HepG2 (cell line): ENCODE data around the gene PLBD2. TPM values are rescaled to one million over a fixed set of nuclear protein-coding genes. Genes with fewer than 3 reads are reported as not detected.

Source experiments
- ATAC-seq: fragments of 200-7000 bp; cut with Tn5 transposase; 3 replicates; pipeline ENCODE4 v1.9.1; 2020; ENCODE audit warnings: mild to moderate bottlenecking, moderate library complexity
- BruUV-seq: library from RNA; stranded (reverse); fragments of 400-500 nt; replicated peaks from 2 replicates; lab custom pipeline; 2021; lab: Mats Ljungman, UMichigan
- CTCF ChIA-PET: fragments of 300-600 bp; formaldehyde crosslinking; extraction: SDS; loops from one replicate; lab custom pipeline; 2021; ENCODE audit warnings: low total read pairs, inconsistent platforms, low intra/inter-chr PET ratio; lab: Yijun Ruan, JAX
- POLR2A ChIA-PET: fragments of 350-600 bp; sonication (Branson Sonifier 250); formaldehyde crosslinking; loops from one replicate; lab custom pipeline; 2020; ENCODE audit warnings: antibody characterized with exemption, inconsistent platforms; lab: Yijun Ruan, JAX
- DNase-seq: peaks from one replicate; pipeline ENCODE4 v3.0.0-alpha.2; 2015; ENCODE audit warnings: low spot score
- FAIRE-seq: peaks from 3 replicates; lab custom pipeline; 2011; peaks lifted over from hg19 to GRCh38; lab: Jason Lieb, UNC
- H2AFZ ChIP-seq: one replicate; pipeline ENCODE4 v1.6.1; 2011; ENCODE audit warnings: low read length, inconsistent platforms
- H3K27ac ChIP-seq: fragments of 300-600 bp; 3 replicates; pipeline ENCODE4 v1.8.0; 2011; ENCODE audit warnings: mixed run types, mild to moderate bottlenecking, mixed read lengths, low read length, inconsistent platforms; ENCODE audit not compliant: insufficient read depth; ENCODE audit errors: extremely low read length
- H3K27me3 ChIP-seq, 2 experiments: fragments of 200-600 bp in 1 of 2; 2 replicates in 1 of 2; 3 replicates in 1 of 2; pipeline versions ENCODE4 v1.6.0 to v1.8.0; 2011; ENCODE audit warnings: low read length in 2 of 2, mild to moderate bottlenecking in 2 of 2, moderate library complexity in 2 of 2, inconsistent platforms in 1 of 2; ENCODE audit not compliant: insufficient read depth in 2 of 2, control insufficient read depth in 1 of 2
- H3K36me3 ChIP-seq, 2 experiments: fragments of 200-600 bp in 1 of 2; replicated peaks in 1 of 2; 2 replicates in 1 of 2; 3 replicates in 1 of 2; pipeline versions ENCODE4 v1.5.1 to v1.8.0; 2011; ENCODE audit warnings: low read length in 2 of 2, inconsistent platforms in 1 of 2; ENCODE audit not compliant: insufficient read depth in 2 of 2, control insufficient read depth in 1 of 2
- H3K4me1 ChIP-seq: 2 replicates; pipeline ENCODE4 v1.5.1; 2012; ENCODE audit warnings: low read length, inconsistent platforms; ENCODE audit not compliant: insufficient read depth
- H3K4me2 ChIP-seq: 2 replicates; pipeline ENCODE4 v1.6.0; 2011; ENCODE audit warnings: low read depth, low read length, inconsistent platforms
- H3K4me3 ChIP-seq, 3 experiments: fragments of 200-600 bp in 1 of 3; sonication (generic), shearing (Covaris generic) in 1 of 3; replicated peaks in 1 of 3; 2 replicates each; pipeline ENCODE4 v1.5.1; 2011 to 2016; ENCODE audit warnings: low read length in 3 of 3, inconsistent platforms in 2 of 3, low read depth in 2 of 3, mild to moderate bottlenecking in 2 of 3, control low read depth in 1 of 3, mixed read lengths in 1 of 3; ENCODE audit not compliant: insufficient read depth in 1 of 3
- H3K79me2 ChIP-seq: one replicate; pipeline ENCODE4 v1.6.1; 2011; ENCODE audit warnings: low read length, inconsistent platforms; ENCODE audit not compliant: insufficient read depth
- H3K9ac ChIP-seq: 2 replicates; pipeline ENCODE4 v1.6.0; 2011; ENCODE audit warnings: mild to moderate bottlenecking, low read depth, low read length, inconsistent platforms; ENCODE audit not compliant: insufficient read depth
- H3K9me3 ChIP-seq: 2 replicates; pipeline ENCODE4 v1.5.1; 2012; ENCODE audit warnings: mild to moderate bottlenecking, low read length
- H4K20me1 ChIP-seq: 2 replicates; pipeline ENCODE4 v1.6.0; 2011; ENCODE audit warnings: inconsistent platforms, mild to moderate bottlenecking, low read length, moderate library complexity; ENCODE audit not compliant: insufficient read depth
- ATM ChIP-seq: fragments of 450-650 bp; IDR thresholded peaks from 2 replicates; pipeline ENCODE4 v1.7.1; 2017; ENCODE audit warnings: mild to moderate bottlenecking, borderline replicate concordance
- KDM4B ChIP-seq: sonication (generic); formaldehyde crosslinking; IDR thresholded peaks from 2 replicates; pipeline ENCODE4 v1.4.0; 2020; ENCODE audit warnings: missing genetic modification reagents
- MEIS2 ChIP-seq: sonication (generic); formaldehyde crosslinking; IDR thresholded peaks from 2 replicates; pipeline ENCODE4 v1.9.0; 2021; ENCODE audit warnings: mild to moderate bottlenecking, missing genetic modification reagents
- MIER3 ChIP-seq: IDR thresholded peaks from 2 replicates; pipeline ENCODE4 v1.6.1; 2016; ENCODE audit warnings: missing compliant biosample characterization, borderline replicate concordance
- TEAD2 ChIP-seq: sonication (generic); formaldehyde crosslinking; IDR thresholded peaks from 2 replicates; pipeline ENCODE4 v1.9.0; 2021; ENCODE audit warnings: missing genetic modification reagents
- TOPORS ChIP-seq: sonication (generic); formaldehyde crosslinking; IDR thresholded peaks from 2 replicates; pipeline ENCODE4 v1.8.0; 2023; ENCODE audit warnings: mild to moderate bottlenecking, missing genetic modification reagents
- ZMYM4 ChIP-seq: sonication (generic); formaldehyde crosslinking; IDR thresholded peaks from 2 replicates; pipeline ENCODE4 v1.8.1; 2023; ENCODE audit warnings: mild to moderate bottlenecking, missing genetic modification reagents
- WGBS: methylation state at CpG from one replicate; pipeline ENCODE4 v1.1.6; 2017; ENCODE audit warnings: low lambda C conversion rate; 5-methylcytosine and 5-hydroxymethylcytosine counted together
- in situ Hi-C: cut with HindIII; loops from 2 replicates; pipeline ENCODE4 v1.10.0; 2017; ENCODE audit warnings: low pct_unique_long_range_greater_than_20kb; ENCODE audit not compliant: extremely low pct_ligation_motif_present
- intact Hi-C: fragments of 100-400 bp; cut with micrococcal nuclease; formaldehyde crosslinking; loops from one replicate; pipeline ENCODE4 v1.10.0; 2022; ENCODE audit not compliant: unreplicated experiment
- polyA plus RNA-seq, 8 experiments: library from polyadenylated mRNA; depleted of rRNA in 3 of 8; stranded (reverse) in 7 of 8; unstranded in 1 of 8; fragments of >200 nt; fragmentation: Illumina TruSeq in 4 of 8; extraction: Trizol in 4 of 8; gene quantifications; 2 replicates each; pipeline versions ENCODE4 v1.2.1 to v1.2.3, GENCODE V29; 2011 to 2016; ENCODE audit warnings: low read depth in 4 of 8, missing spikeins in 1 of 8, mixed read lengths in 1 of 8; ENCODE audit not compliant: insufficient read depth in 1 of 8
- total RNA-seq, 5 experiments: library from RNA; depleted of rRNA; stranded (reverse); fragments of >200 nt; fragmentation: Illumina TruSeq; extraction: Trizol; gene quantifications; 2 replicates each; pipeline ENCODE4 v1.2.3, GENCODE V29; 2016; ENCODE audit warnings: low read depth in 1 of 5
- TF ChIP-seq, protein P1 (sequence below): sonication (generic); formaldehyde crosslinking; IDR thresholded peaks from 2 replicates; pipeline ENCODE4 v1.4.0; 2020; ENCODE audit warnings: missing genetic modification reagents
- TF ChIP-seq, protein P2 (sequence below): fragments of 450-650 bp; IDR thresholded peaks from 2 replicates; pipeline ENCODE4 v1.6.1; 2017
- TF ChIP-seq, protein P3 (sequence below): sonication (generic); formaldehyde crosslinking; IDR thresholded peaks from 2 replicates; pipeline ENCODE4 v1.8.1; 2022; ENCODE audit warnings: mild to moderate bottlenecking, missing genetic modification reagents

The PLBD2 gene
- total and polyA plus RNA-seq, 2 of the 13 experiments (the other 11 are each of a cell fraction or from before 2014, with no cell fraction given): 6.7 to 8.5 TPM

DNA sequence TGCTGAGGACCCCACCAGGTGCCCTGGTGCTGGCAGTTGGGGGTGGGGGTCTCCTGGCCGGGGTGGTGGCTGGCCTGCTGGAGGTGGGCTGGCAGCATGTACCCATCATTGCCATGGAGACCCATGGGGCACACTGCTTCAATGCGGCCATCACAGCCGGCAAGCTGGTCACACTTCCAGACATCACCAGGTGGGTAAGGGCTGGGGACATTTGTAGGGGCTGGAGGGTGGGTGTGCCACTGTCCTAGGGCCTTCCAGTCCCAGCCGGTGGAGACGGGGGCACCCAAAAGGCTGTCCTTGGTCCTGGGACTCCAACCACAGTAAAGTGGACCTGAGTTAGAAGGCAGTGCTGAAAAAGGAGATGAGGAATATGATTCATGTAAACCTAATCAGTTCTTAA is 77.0 kb downstream of the PLBD2 start:
- Histone ChIP-seq H3K4me2 (no peak overlapping the region), H3K4me3 (no peak overlapping the region), H3K4me1 (peaks cover 7% of the 10 kb centered on the region; the same call in 1 of the 2 replicates), H2AFZ (no peak overlapping the region), H3K36me3 (no peaks in the 10 kb centered on the region), H3K27ac (no peak overlapping the region), H3K9ac (no peak overlapping the region), H3K9me3 (no peaks in the 10 kb centered on the region), H3K79me2 (no peaks in the 10 kb centered on the region), H4K20me1 (no peaks in the 10 kb centered on the region), H3K27me3 (peaks cover 0 to 5% of the 10 kb centered on the region in 2 experiments; a peak in 1 of 5 replicates)
- no peak for ATAC-seq
- no peak for DNase-seq
- intact Hi-C loops: no loop called here
- BruUV-seq: no TSS peak
- POLR2A ChIA-PET: no interaction called here
- CTCF ChIA-PET: no interaction called here
- no peak for FAIRE-seq
- no peak for TF ChIP-seq MIER3 (CRISPR knock-in tag)
- TF ChIP-seq ATM: no peak
- no peak for TF ChIP-seq KDM4B (CRISPR knock-in tag)
- TF ChIP-seq, protein P1, sequence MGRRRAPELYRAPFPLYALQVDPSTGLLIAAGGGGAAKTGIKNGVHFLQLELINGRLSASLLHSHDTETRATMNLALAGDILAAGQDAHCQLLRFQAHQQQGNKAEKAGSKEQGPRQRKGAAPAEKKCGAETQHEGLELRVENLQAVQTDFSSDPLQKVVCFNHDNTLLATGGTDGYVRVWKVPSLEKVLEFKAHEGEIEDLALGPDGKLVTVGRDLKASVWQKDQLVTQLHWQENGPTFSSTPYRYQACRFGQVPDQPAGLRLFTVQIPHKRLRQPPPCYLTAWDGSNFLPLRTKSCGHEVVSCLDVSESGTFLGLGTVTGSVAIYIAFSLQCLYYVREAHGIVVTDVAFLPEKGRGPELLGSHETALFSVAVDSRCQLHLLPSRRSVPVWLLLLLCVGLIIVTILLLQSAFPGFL (CRISPR knock-in tag): no peak
- TF ChIP-seq TEAD2 (CRISPR knock-in tag): no peak
- no peak for TF ChIP-seq MEIS2 (CRISPR knock-in tag)
- TF ChIP-seq, protein P2, sequence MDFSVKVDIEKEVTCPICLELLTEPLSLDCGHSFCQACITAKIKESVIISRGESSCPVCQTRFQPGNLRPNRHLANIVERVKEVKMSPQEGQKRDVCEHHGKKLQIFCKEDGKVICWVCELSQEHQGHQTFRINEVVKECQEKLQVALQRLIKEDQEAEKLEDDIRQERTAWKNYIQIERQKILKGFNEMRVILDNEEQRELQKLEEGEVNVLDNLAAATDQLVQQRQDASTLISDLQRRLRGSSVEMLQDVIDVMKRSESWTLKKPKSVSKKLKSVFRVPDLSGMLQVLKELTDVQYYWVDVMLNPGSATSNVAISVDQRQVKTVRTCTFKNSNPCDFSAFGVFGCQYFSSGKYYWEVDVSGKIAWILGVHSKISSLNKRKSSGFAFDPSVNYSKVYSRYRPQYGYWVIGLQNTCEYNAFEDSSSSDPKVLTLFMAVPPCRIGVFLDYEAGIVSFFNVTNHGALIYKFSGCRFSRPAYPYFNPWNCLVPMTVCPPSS: no peak
- TF ChIP-seq, protein P3, sequence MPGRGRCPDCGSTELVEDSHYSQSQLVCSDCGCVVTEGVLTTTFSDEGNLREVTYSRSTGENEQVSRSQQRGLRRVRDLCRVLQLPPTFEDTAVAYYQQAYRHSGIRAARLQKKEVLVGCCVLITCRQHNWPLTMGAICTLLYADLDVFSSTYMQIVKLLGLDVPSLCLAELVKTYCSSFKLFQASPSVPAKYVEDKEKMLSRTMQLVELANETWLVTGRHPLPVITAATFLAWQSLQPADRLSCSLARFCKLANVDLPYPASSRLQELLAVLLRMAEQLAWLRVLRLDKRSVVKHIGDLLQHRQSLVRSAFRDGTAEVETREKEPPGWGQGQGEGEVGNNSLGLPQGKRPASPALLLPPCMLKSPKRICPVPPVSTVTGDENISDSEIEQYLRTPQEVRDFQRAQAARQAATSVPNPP: no peak
- no peak for TF ChIP-seq ZMYM4
- TF ChIP-seq TOPORS (CRISPR knock-in tag): no peak
- in situ Hi-C loops: loop anchor here (10.0 kb wide), 1 partner anchor 479 kb away; no protein-coding TSS in a partner anchor
- WGBS: 57% methylated on average over 2 of the region's 5 CpGs
